Effector memory CD8-positive, alpha-beta T cell (primary cell): ENCODE results near the gene SLC6A5.

ENCODE experiments used
- ATAC-seq: fragments of 150-1000 bp; cut with Tn5 transposase; replicated peaks from 2 replicates; pipeline ENCODE4 v1.10.0; 2021; ENCODE audit warnings: mild to moderate bottlenecking, moderate library complexity
- DNase-seq, 3 experiments: peaks; one replicate each; pipeline ENCODE4 v3.0.0; 2021
- H3K27ac Mint-ChIP-seq, 2 donors: one replicate each; pipeline ENCODE4 v1.8.0; 2022; ENCODE audit warnings: mild to moderate bottlenecking in 2 of 2, mixed read lengths in 2 of 2, moderate library complexity in 2 of 2
- H3K27me3 Mint-ChIP-seq, 2 donors: one replicate each; pipeline ENCODE4 v1.8.0; 2022; ENCODE audit warnings: mixed read lengths in 2 of 2
- H3K36me3 Mint-ChIP-seq: one replicate; pipeline ENCODE4 v1.8.0; 2022; ENCODE audit warnings: mild to moderate bottlenecking, moderate library complexity, mixed read lengths; ENCODE audit not compliant: insufficient read depth
- H3K4me1 Mint-ChIP-seq, 2 donors: one replicate each; pipeline ENCODE4 v1.8.0; 2022; ENCODE audit warnings: low read depth in 2 of 2, mixed read lengths in 2 of 2
- H3K4me3 Mint-ChIP-seq, 2 donors: one replicate each; pipeline ENCODE4 v1.8.0; 2022; ENCODE audit warnings: mild to moderate bottlenecking in 2 of 2, mixed read lengths in 2 of 2, moderate library complexity in 2 of 2
- H3K9me3 Mint-ChIP-seq, 2 donors: one replicate each; pipeline ENCODE4 v1.8.0; 2022; ENCODE audit warnings: mixed read lengths in 2 of 2

The SLC6A5 gene

DNA sequence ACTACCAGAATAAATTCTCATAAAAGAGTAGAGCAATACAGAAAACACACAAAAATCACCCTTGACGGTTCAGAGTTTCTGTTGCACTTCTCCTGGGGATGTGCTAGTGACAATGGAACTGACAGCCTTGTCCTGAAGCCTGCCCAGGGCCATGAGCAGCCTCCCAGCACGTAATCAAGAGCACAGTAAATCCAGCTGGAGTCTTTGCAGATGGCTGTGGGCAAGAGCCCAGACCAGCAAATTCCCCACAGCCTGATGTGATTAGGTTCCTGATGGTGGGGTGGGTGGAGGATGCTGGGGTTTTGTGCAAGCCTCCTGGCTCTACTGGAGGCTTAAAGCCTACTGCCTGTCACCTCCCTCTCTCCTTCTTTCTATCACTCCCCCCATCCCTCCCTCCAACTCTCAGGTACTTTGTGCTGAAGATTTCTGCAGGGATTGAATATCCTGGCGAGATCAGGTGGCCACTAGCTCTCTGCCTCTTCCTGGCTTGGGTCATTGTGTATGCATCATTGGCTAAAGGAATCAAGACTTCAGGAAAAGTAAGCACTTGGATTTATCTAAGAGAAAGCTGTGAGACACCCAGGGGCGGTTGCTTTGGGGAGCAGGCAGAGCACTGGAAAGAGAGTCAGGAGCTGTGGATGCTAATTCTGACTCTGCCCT lies 18.1 kb downstream of the SLC6A5 start:
- ATAC-seq (no peak), DNase-seq (no peak)
- Mint-ChIP-seq H3K27ac (no peak overlapping the region), H3K36me3 (no peaks in the 10 kb centered on the region), H3K27me3 (peaks cover 14 to 38% of the 10 kb centered on the region in 2 donors), H3K4me1 (no peaks in the 10 kb centered on the region), H3K4me3 (no peak overlapping the region), H3K9me3 (no peaks in the 10 kb centered on the region)

DNA sequence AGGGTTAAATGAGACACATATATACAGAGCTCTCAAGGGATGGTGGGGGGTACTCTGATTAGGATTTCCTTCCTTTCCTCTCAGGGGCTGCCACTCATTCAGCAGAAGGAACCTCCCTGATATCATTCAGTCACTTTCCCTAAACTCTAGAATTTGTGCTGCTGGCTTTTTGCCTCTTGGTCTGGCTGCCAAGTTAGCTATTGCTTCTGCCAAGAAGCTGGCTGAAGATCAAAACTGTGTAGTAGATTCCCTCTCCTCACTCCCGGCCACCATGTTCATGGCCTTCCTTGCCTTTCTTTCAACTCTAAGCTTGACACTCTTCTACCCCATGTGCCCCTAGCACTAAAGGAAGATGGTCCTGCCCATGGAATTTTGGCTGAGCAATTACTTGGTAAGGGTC lies 18.7 kb downstream of the SLC6A5 start:
- Mint-ChIP-seq H3K27ac (no peak overlapping the region), H3K36me3 (no peaks in the 10 kb centered on the region), H3K4me3 (no peak overlapping the region), H3K27me3 (peaks cover 17 to 36% of the 10 kb centered on the region in 2 donors), H3K4me1 (no peaks in the 10 kb centered on the region), H3K9me3 (no peaks in the 10 kb centered on the region)
- ATAC-seq (no peak), DNase-seq (no peak)

DNA sequence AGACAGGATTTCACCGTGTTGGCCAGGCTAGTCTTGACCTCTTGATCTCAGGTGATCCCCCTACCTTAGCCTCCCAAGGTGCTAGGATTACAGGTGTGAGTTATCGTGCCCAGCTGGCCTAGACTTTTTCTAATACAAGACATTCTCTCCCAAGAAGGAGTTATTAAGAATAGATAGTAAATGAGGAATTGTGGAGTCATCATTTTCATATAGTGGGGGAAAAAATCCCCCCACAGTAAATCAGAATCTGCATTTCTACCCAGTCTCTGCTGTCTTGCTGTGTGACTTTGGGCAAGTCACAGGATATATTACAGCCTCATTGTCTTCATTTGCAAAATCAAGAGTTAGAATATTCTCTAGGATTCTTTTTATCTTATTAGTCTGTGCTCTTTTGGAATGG lies 21.6 kb downstream of the SLC6A5 start:
- no peaks in the 10 kb centered on the region for H3K9me3 Mint-ChIP-seq
- no peak overlapping the region for H3K4me3 Mint-ChIP-seq
- H3K4me1 Mint-ChIP-seq: no peaks in the 10 kb centered on the region
- no peak for ATAC-seq
- DNase-seq: no peak
- H3K27me3 Mint-ChIP-seq: peaks cover 26 to 41% of the 10 kb centered on the region in 2 donors
- no peak overlapping the region for H3K27ac Mint-ChIP-seq
- H3K36me3 Mint-ChIP-seq: no peaks in the 10 kb centered on the region

DNA sequence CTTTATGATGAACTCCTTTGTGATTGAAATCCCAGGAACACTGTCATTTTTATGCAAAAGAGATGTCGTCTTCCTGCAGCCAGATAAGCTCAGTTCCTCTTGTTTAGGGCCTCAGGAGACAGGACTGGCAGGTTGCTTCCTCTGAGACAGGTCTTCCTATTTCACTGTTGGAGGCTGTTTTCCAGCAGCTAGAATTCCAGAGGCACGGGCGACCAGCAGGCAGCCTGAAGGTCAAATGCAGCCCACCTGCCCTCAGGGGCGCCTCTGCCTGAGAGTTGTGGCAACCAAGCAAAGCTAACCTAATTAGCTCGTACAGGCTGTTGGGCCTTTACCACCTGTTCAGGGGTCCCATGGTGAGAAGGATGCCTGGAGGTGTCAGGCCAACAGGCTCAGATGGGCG lies 22.3 kb downstream of the SLC6A5 start:
- no peaks in the 10 kb centered on the region for H3K9me3 Mint-ChIP-seq
- H3K27ac Mint-ChIP-seq: no peak overlapping the region
- H3K4me1 Mint-ChIP-seq: no peaks in the 10 kb centered on the region
- H3K36me3 Mint-ChIP-seq: no peaks in the 10 kb centered on the region
- H3K27me3 Mint-ChIP-seq: peaks cover 26 to 42% of the 10 kb centered on the region in 2 donors
- no peak for DNase-seq
- ATAC-seq: no peak
- H3K4me3 Mint-ChIP-seq: no peak overlapping the region

DNA sequence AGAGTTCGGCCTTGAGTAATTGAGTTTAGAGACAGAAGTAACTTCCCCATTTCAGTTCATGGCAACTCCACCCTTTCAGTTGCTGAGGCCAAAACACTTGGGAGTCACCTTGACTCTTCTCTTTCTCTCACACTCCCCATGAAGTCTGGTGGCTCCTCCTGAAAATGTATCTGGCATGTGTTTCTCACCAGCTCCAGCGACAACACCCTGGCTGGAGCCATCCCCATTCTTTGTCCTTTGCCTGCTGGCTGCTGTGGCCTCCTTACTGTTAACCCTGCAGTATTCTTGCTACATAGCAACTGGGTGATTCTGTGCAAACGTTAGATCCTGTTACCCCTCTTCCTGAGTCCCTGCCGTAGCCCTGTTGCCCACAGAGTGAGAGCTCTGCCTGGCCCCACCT lies 23.8 kb downstream of the SLC6A5 start:
- Mint-ChIP-seq H3K27ac (peak overlapping the region in 1 of 2 donors; percentile 26), H3K27me3 (peaks cover 19 to 47% of the 10 kb centered on the region in 2 donors), H3K4me1 (no peaks in the 10 kb centered on the region), H3K36me3 (no peaks in the 10 kb centered on the region), H3K9me3 (no peaks in the 10 kb centered on the region), H3K4me3 (no peak overlapping the region)
- ATAC-seq (no peak), DNase-seq (no peak)

DNA sequence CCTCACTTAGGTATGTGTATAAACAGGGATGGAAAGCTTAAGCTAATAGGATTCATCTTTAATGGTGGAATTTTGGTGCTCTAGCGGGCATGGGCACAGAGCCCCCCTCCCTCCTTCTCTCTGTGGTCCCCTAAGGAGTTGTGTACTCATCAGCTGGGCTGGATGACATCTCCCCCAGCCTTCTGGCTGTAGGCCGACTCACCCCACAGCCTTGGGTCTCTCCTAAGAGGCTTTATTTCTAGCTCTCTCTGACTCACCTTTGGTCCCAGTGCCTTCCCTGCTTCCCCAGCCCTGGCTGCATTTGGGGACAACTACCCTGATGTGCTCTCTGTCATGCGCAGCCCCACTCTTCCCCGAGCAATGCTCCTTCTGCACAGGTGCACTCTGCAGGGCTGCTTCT lies 26.9 kb downstream of the SLC6A5 start:
- Mint-ChIP-seq H3K27ac (no peak overlapping the region), H3K4me3 (no peak overlapping the region), H3K36me3 (no peaks in the 10 kb centered on the region), H3K9me3 (no peaks in the 10 kb centered on the region), H3K4me1 (no peaks in the 10 kb centered on the region), H3K27me3 (peaks cover 19 to 49% of the 10 kb centered on the region in 2 donors)
- no peak for ATAC-seq
- DNase-seq: no peak

DNA sequence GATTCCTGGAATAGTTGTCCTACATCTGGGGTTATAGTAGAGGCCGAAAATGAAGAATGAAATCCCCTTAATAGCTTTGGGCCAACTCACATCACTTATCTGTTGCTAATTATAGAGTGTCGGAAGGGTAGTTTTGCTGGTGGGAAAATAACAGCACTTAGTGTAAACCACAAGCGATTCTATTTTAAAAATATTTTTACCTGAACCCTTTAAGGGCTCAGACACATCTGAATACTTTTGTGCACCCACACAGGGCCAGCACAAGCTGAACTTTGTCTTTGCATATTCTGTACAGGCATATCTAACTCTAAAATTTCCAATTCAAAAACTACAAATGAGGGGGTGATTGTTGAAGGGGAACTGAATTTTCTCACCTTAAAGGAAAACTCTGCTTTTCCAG lies 27.6 kb downstream of the SLC6A5 start:
- no peak overlapping the region for H3K4me3 Mint-ChIP-seq
- DNase-seq (no peak), ATAC-seq (no peak)
- H3K27ac Mint-ChIP-seq: no peak overlapping the region
- no peaks in the 10 kb centered on the region for H3K36me3 Mint-ChIP-seq
- H3K4me1 Mint-ChIP-seq: no peaks in the 10 kb centered on the region
- H3K9me3 Mint-ChIP-seq: no peaks in the 10 kb centered on the region
- H3K27me3 Mint-ChIP-seq: peaks cover 19 to 49% of the 10 kb centered on the region in 2 donors

DNA sequence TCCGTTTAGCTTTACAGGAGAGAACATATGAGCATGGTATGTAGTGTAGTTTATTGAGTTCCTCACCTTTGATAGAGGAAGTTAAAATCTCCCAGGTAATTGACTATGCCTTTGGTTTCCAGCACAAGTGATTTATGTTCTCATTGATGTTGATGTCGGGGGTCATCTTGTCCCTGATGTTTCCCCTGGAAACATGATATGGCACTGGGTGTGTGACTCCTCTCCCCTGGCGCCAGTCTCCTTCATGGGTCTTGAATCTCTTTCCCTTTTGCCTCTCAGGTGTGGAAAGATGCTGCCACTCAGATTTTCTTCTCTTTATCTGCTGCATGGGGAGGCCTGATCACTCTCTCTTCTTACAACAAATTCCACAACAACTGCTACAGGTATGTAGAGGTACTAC lies 28.3 kb downstream of the SLC6A5 start:
- peaks cover 19 to 49% of the 10 kb centered on the region in 2 donors for H3K27me3 Mint-ChIP-seq
- H3K36me3 Mint-ChIP-seq: no peaks in the 10 kb centered on the region
- DNase-seq (no peak), ATAC-seq (no peak)
- H3K4me1 Mint-ChIP-seq: no peaks in the 10 kb centered on the region
- H3K27ac Mint-ChIP-seq: no peak overlapping the region
- H3K9me3 Mint-ChIP-seq: no peaks in the 10 kb centered on the region
- H3K4me3 Mint-ChIP-seq: no peak overlapping the region

DNA sequence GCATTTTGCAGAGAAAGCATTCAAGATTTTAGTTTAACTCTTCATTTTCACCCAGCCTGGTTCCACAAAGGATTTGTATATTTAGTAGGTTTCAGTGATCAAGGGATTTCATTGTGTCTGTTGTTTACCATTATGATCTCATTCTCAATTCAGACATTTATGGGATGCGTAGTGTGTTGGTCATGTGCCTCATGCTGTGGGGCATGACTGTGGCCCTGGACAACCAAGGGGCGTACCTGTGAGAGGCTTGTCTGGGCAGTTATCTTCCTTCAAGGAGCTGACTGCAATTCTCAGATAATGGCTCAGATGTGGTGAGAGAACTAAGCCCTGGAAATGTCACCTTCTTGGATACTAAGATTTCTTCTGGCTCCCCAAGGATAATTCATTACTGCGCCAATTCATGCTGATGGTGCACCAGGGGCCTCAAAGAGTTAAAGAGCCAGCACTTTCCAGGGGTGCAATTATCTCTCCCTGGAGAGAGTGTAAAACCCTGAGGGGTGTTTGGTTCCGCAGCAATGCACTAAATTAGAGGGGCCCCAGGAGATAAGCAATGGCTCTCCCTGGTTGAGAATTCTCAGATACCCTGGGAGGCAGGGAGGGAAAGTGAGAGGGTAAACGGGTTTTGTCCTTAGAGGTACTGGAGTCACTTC lies 32.2 kb downstream of the SLC6A5 start:
- Mint-ChIP-seq H3K9me3 (no peaks in the 10 kb centered on the region), H3K4me1 (no peaks in the 10 kb centered on the region), H3K27ac (no peak overlapping the region), H3K27me3 (peaks cover 18 to 30% of the 10 kb centered on the region in 2 donors), H3K36me3 (no peaks in the 10 kb centered on the region), H3K4me3 (no peak overlapping the region)
- DNase-seq: no peak
- no peak for ATAC-seq

DNA sequence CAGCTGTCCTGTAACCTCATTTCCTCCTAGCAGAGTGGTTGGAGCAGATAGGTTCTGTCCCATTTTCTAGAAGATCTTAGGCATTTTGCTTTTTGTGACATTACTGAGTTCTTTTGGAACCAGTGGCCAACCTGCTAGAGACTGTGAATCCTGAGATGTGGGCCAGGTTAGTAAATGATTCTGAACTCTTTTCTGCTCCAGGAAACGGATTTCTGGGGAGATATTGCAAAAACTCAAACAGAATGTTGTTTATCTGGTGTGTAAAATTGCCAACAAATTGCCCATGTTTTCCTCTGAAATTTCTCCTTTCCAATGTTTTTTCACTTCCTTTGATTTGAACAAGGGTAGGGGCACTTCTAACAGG lies 32.7 kb downstream of the SLC6A5 start:
- H3K4me1 Mint-ChIP-seq: no peaks in the 10 kb centered on the region
- H3K36me3 Mint-ChIP-seq: no peaks in the 10 kb centered on the region
- DNase-seq: no peak
- peaks cover 18 to 28% of the 10 kb centered on the region in 2 donors for H3K27me3 Mint-ChIP-seq
- ATAC-seq: no peak
- H3K4me3 Mint-ChIP-seq: no peak overlapping the region
- H3K9me3 Mint-ChIP-seq: no peaks in the 10 kb centered on the region
- no peak overlapping the region for H3K27ac Mint-ChIP-seq

DNA sequence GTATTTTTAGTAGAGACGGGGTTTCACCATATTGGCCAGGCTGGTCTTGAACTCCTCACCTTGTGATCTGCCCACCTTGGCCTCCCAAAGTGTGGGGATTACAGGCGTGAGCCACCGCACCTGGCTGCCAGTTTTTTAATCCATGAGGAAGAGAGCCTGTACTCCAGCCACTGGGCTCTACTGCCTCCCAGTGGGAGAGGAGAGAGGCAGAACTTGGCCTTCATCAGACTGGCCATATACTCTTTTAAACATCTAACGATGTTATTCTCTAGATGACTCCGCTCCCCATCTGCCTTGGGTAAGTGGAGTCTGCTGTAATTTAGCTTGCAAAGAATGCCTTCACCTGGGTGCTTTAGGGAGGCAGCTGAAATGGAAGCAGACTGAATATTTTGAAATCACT lies 34.6 kb downstream of the SLC6A5 start:
- DNase-seq: no peak
- Mint-ChIP-seq H3K27me3 (peaks cover 18 to 27% of the 10 kb centered on the region in 2 donors), H3K36me3 (no peaks in the 10 kb centered on the region), H3K9me3 (no peaks in the 10 kb centered on the region), H3K4me3 (no peak overlapping the region), H3K4me1 (no peaks in the 10 kb centered on the region), H3K27ac (no peak overlapping the region)
- no peak for ATAC-seq

DNA sequence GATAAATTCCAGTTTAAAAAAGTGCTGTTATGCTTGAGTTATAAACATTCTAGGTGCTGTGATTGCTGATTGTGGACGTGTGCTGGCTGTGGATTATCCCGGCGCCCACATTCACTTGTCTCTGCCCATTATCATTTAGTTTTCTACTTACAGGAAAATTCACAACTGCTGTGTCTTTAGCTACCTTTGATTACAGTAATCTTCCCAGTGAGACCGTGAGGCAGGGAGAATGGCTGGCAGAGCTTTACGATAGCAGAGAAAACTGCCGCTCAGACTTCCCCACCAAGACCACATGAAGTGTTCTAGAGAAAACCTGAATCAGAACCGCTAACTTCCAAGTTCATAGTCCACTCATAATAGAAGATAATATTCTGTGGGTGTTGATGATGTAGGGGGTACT lies 35.4 kb downstream of the SLC6A5 start:
- ATAC-seq (no peak), DNase-seq (no peak)
- Mint-ChIP-seq H3K4me3 (no peak overlapping the region), H3K27ac (no peak overlapping the region), H3K36me3 (no peaks in the 10 kb centered on the region), H3K27me3 (peaks cover 18 to 27% of the 10 kb centered on the region in 2 donors), H3K4me1 (no peaks in the 10 kb centered on the region), H3K9me3 (no peaks in the 10 kb centered on the region)

DNA sequence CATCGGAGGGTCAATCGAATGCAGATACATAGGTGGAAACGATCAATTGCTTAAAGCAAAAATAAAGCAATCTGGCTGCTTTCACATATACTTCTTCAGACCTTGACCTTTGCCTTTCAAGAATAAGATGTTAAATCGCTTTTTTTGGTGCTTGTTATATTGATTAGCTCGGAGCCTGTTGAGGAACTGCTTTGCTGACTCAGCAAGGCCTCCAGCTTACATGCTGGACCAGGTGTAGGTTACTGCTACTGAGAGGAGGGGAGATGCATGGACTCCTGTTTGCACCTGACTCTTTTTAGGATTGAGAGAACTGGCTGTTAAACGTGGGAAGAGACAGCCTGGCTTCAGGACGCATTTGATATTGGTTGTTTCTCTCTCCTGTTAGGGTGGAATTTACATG lies 38.7 kb downstream of the SLC6A5 start:
- Mint-ChIP-seq H3K4me1 (no peaks in the 10 kb centered on the region), H3K36me3 (no peaks in the 10 kb centered on the region), H3K27ac (no peak overlapping the region), H3K4me3 (no peak overlapping the region), H3K9me3 (no peaks in the 10 kb centered on the region), H3K27me3 (peaks cover 18 to 45% of the 10 kb centered on the region in 2 donors)
- no peak for DNase-seq
- ATAC-seq: no peak

DNA sequence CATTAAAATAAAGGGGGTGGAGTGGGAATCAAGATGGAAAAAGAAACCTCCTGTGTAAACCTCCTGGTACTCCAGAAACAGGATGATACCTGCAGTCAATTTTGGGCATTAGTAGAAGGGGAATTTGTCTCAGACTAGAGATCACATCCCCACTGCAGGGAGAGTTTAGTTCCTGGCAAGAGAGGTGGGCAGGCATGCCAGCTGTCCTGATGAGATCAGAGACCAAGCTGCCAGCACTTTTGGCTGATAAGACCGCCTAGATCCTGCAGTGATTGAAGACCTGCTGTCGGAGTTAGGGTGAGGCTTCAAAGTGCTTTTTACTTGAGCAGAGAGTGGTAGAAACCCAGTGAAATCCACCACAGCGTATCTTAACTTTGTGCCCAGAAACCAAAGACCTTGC lies 40.3 kb downstream of the SLC6A5 start:
- H3K9me3 Mint-ChIP-seq: no peaks in the 10 kb centered on the region
- peaks cover 15 to 45% of the 10 kb centered on the region in 2 donors for H3K27me3 Mint-ChIP-seq

More for the DNA sequence above, 40.3 kb downstream of the SLC6A5 start:
- Mint-ChIP-seq H3K4me3 (no peak overlapping the region), H3K4me1 (no peaks in the 10 kb centered on the region), H3K27ac (no peak overlapping the region), H3K36me3 (no peaks in the 10 kb centered on the region)
- no peak for ATAC-seq
- DNase-seq: no peak
